SK-N-MC (cell line): ENCODE data around the gene PPRC1.
A peak's percentile ranks its signal among the peaks of the same experiment; 100 is the strongest.

Experiments used
- DNase-seq: peaks from one replicate; pipeline ENCODE4 v3.0.0-alpha.2; 2011; ENCODE audit warnings: low read depth, low spot score
- H3K27ac ChIP-seq: fragments of 200-600 bp; sonication (generic); 2 replicates; pipeline ENCODE4 v1.5.1; 2016; ENCODE audit warnings: mixed run types
- H3K36me3 ChIP-seq: fragments of 200-600 bp; sonication (generic); 2 replicates; pipeline ENCODE4 v1.6.1; 2017; ENCODE audit warnings: antibody characterized with exemption, low read length, mixed read lengths; ENCODE audit not compliant: insufficient read depth
- H3K4me3 ChIP-seq: fragments of 200-600 bp; sonication (generic); 2 replicates; pipeline ENCODE4 v1.5.1; 2016
- H3K9ac ChIP-seq: fragments of 200-600 bp; sonication (generic); 2 replicates; pipeline ENCODE4 v1.8.0; 2017; ENCODE audit warnings: mixed run types, mixed read lengths; ENCODE audit not compliant: insufficient read length
- H3K9me3 ChIP-seq: fragments of 200-600 bp; sonication (generic); 2 replicates; pipeline ENCODE4 v1.6.1; 2017; ENCODE audit warnings: low read depth, mild to moderate bottlenecking, antibody characterized with exemption, low read length, moderate library complexity, mixed read lengths
- EZH2 ChIP-seq: fragments of 200-600 bp; sonication (generic); IDR thresholded peaks from one replicate; pipeline ENCODE4 v1.6.1; 2017; ENCODE audit warnings: antibody characterized with exemption
- FOXP2 ChIP-seq: optimal IDR thresholded peaks from 2 replicates; pipeline ENCODE3; 2011; ENCODE audit warnings: mild to moderate bottlenecking, moderate library complexity; ENCODE audit not compliant: insufficient read depth; ENCODE audit errors: extremely low read length, control extremely low read depth
- POLR2AphosphoS5 ChIP-seq: IDR thresholded peaks from 2 replicates; pipeline ENCODE4 v1.6.1; 2012; ENCODE audit warnings: mild to moderate bottlenecking, low read depth, low read length, borderline replicate concordance

Gene PPRC1

DNA sequence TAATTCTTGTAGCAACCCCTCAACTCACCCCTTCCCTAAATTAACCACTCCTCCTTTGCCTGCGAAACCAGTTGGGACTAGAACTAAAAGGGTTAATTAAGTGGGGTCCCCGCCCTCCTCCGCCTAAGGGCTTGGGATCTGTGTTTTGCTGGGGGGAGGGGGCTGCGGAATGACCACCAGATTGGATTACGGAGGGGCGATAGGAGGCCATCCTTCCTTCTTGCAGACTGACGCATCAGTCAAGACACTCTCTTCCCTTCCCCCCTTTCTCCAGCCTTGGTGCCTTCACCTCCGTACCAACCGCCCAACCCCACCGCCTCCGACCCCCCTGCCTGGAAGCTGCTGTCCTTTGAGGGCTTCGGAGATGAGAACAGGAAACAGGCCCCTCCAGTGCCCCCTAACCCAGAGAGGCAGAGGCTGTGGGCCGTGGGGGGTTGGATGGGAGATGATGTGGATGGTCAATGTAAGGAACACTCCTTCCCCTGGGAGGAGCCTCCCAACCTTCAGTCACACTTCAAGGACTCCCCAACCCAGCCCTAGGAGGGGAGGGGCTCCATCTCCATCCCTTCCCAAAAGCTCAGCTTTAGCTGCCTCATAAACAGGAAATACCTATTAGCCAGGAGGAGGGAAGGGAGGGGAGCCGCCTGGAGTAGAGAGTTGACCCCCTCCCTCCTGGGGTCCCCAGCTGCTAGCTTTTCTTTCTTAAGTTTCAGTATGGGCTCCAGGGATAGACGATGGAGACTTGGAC is 11.7 kb upstream of the PPRC1 start:
- TF ChIP-seq EZH2 (no peak), POLR2AphosphoS5 (no peak), FOXP2 (no peak)
- Histone ChIP-seq H3K9ac (no peak overlapping the region), H3K9me3 (no peaks in the 10 kb centered on the region), H3K4me3 (peak overlapping the region; percentile 78), H3K36me3 (no peaks in the 10 kb centered on the region), H3K27ac (no peak overlapping the region; the same call in 1 of the 2 replicates)
- no peak for DNase-seq

DNA sequence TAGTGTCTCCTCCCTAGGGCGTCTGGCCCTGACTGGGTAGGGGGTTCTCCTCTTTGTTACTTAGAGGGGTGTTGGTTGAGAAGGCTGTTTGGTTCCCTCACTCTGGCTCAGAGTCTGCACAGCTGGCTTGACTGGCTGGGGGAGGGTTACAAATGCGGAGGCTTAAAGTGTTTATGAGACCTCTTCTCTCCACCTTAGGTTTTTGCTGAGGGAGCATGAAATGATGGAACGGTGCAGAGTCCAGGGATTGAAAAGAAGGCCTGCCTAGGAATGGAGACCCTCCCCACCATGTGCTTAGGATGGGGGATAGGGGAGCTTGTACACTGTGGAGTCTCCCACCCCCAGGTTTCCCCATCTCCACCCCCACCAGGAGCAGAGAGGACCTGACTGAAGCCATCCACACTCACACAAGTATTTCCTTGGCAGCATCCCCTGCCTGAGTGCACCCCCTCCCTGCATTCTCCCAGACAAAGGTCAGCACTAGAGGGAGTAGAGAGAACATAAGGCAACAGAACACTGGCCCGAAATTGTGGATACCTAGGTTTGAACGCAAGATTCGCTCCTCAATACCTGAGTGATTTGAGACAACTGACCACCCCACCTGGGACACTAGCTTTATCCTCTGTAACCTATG is 11.0 kb upstream of the PPRC1 start:
- DNase-seq = no peak
- Histone ChIP-seq H3K9me3 (no peaks in the 10 kb centered on the region), H3K4me3 (no peak overlapping the region; the same call in 1 of the 2 replicates), H3K9ac (no peak overlapping the region), H3K36me3 (no peaks in the 10 kb centered on the region), H3K27ac (no peak overlapping the region)
- TF ChIP-seq EZH2 (no peak), POLR2AphosphoS5 (no peak), FOXP2 (no peak)

DNA sequence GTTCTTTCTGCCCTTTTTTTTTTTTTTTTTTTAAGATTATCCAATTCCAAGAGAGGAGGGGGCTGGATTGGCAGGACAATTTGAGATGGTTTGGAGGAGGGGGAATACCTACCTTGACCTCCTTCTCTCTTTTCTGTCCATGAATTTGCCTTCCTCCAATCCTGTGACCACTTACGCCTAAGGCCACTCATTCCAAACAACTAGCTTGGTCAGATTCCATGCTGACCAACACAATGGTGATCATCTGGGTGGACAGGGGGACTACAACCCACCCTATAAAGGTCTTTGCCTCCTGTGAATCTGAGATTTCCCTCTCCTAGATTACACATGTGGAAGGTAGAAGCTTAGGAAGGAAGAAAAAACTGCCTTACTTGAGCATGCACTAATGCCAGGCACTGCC is 10.4 kb upstream of the PPRC1 start:
- H3K9ac ChIP-seq = no peak overlapping the region

DNA sequence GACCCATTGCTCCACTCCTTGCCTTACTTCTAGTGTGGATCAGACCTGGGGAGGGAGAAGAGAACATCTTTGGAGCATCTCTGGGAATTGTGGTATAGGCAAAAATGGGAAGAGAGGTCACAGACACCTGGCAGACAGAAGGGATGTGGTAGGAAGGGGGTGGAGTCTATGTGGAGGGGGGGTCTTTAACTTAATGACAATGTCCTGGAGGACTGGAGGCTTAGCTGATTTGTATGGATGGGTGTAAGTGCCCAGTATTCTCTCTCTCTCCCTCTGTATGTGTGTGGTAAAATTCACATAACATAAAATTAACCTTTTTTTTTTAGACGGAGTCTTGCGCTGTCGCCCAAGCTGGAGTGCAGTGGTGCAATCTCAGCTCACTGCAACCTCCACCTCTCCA is 9.6 kb upstream of the PPRC1 start:
- no peak for DNase-seq
- Histone ChIP-seq H3K27ac (no peak overlapping the region), H3K9ac (no peak overlapping the region), H3K9me3 (no peaks in the 10 kb centered on the region), H3K4me3 (no peak overlapping the region), H3K36me3 (no peaks in the 10 kb centered on the region)
- TF ChIP-seq EZH2 (no peak), FOXP2 (no peak), POLR2AphosphoS5 (no peak)

More for the DNA sequence above, 10.4 kb upstream of the PPRC1 start:
- TF ChIP-seq EZH2 = no peak
- no peak for TF ChIP-seq FOXP2
- TF ChIP-seq POLR2AphosphoS5 = no peak
- Histone ChIP-seq H3K27ac (no peak overlapping the region), H3K9me3 (no peaks in the 10 kb centered on the region), H3K36me3 (no peaks in the 10 kb centered on the region), H3K4me3 (no peak overlapping the region)
- DNase-seq = no peak

DNA sequence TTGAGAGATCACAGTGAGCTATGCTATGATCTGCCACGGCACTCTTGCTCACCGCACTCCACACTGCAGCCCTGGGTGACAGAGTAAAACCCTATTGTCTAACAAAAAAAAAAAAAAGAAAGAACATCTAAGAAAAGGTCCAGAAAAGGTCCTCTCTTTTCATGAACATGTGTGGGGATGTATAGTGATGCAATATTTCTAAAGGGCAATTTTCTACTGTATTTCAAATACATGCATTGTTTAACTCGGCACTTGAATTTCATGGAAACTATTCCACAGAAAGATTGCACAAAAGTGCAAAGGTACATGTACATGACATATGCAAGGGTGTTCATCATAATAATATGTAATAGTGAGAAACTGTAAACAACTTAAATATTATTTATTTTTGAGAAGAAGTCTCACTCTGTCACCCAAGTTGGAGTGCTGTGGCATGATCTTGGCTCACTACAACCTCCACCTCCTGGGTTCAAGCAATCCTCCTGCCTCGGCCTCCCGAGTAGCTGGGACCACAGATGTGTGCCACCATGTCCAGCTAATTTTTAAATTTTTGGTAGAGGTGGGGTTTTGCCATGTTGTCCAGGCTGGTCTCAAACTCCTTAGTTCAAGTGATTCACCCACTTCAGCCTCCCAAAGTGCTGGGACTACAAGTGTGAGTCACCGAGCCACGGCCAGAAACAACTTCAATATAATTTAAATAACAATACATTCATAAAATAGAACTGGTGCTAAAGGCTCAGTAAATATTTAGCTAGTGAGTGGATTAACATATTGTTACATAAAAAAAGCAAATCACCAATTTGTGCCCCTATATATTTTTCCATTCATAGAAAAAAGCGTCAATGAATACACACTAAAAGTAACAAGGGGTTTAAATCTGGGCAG is 1.3 kb upstream of the PPRC1 start:
- TF ChIP-seq EZH2 (no peak), POLR2AphosphoS5 (no peak), FOXP2 (no peak)
- DNase-seq = no peak
- H3K27ac ChIP-seq = no peak overlapping the region
- no peaks in the 10 kb centered on the region for H3K36me3 ChIP-seq
- peak overlapping the region; percentile 85; the same call in 1 of the 2 replicates for H3K4me3 ChIP-seq
- H3K9ac ChIP-seq = no peak overlapping the region
- H3K9me3 ChIP-seq = no peaks in the 10 kb centered on the region

DNA sequence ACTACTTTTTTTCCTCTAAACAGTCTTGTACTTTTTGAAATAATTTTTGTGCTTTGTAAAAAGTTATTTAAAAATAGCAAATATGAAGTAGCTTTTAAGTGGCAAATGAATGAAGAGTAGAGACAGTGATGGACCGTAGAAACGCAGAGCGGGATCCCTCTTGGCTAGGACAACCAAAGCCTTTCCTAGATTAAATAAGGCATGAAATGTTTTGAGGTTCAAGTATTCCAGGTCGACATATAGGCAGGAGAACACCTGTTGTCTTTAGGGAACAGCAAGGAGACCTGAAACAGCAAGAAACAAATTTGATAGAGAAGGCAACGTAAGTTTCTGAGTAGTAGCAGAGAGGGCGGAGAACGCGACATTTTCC is 662 bp upstream of the PPRC1 start:
- Histone ChIP-seq H3K9me3 (no peaks in the 10 kb centered on the region), H3K4me3 (peak overlapping the region; percentile 85), H3K36me3 (no peaks in the 10 kb centered on the region), H3K9ac (peak overlapping the region; percentile 55), H3K27ac (no peak overlapping the region)
- no peak for DNase-seq
- no peak for TF ChIP-seq FOXP2
- TF ChIP-seq POLR2AphosphoS5 = no peak
- no peak for TF ChIP-seq EZH2

DNA sequence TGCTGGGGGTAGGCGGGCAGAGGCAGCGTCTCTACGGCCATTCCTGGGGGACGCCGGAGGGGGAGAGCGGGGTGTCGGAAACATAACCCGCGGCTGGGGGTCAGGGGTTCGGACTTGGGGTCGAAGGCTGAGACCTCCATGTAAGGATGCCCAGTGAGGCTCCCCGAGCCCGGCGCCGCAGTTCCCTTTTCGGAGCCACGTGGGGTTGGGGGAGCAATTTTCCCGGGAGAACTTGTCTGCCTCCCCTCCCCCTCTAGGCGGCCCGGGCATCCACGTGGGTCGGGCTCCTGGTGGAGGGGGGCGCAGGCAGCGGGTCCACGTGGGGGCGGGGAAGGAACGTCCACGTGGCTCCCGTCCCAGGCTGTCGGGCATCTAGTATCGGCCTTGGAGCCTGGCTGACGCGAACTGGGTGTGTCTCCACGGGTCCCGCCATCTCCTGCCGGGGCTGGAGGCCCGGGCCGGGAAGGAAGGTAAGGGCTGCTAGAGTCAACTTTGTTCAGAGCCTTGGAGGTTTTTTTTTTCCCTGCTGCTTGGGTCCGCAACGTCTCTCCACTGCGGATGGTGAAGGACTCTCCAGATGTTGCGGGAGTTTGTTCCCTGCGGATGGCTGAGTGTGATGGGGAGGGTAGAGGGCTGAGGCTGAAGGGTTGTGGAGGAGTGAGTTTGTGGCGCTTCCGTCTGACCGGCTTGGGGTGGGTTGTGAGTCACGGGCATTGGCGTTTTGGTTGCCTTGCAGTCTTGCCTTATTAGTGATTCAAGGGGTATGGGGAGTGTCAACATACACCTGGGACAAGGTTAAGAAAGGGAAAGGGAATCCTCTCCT is 744 bp downstream of the PPRC1 start:
- TF ChIP-seq POLR2AphosphoS5 (no peak), FOXP2 (no peak), EZH2 (no peak)
- Histone ChIP-seq H3K36me3 (peaks cover 10% of the 10 kb centered on the region), H3K9ac (peak overlapping the region; percentile 95), H3K27ac (peak overlapping the region; percentile 84), H3K4me3 (peak overlapping the region; percentile 85), H3K9me3 (no peaks in the 10 kb centered on the region)
- DNase-seq = no peak

DNA sequence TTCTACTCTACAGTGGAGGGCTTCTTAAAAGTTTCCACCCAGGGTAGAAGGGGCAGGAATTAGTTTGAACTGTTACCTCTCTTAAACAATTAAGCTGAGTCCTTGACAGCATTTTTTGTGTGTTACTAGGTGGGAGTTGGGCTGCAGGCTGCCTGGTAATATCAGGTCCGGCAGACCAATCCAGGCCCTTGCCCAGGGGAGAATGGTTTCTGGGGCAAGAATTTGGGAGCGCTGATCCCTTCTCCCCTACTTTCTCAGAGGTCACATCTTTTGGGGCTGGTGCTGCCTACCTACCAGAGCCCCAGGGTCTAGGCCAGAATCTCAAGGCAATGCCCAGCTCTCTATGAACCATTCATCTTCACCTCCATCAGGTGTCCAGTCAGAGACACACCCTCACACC is 1.6 kb downstream of the PPRC1 start:
- peak overlapping the region; percentile 95 for H3K9ac ChIP-seq
- H3K36me3 ChIP-seq = peaks cover 18% of the 10 kb centered on the region
- H3K4me3 ChIP-seq = peak overlapping the region; percentile 85
- H3K27ac ChIP-seq = no peak overlapping the region
- TF ChIP-seq POLR2AphosphoS5 (no peak), EZH2 (no peak), FOXP2 (no peak)
- no peaks in the 10 kb centered on the region for H3K9me3 ChIP-seq
- no peak for DNase-seq
